Spleen (tissue), 7 donors: Measurements from ENCODE around the gene HEG1.

Experiments
- CTCF ChIP-seq, 11 experiments: fragments of 200-600 bp in 7 of 11; fragments of 450-650 bp in 4 of 11; sonication (generic) in 4 of 11; IDR thresholded peaks in 8 of 11; conservative IDR thresholded peaks in 3 of 11; 1 replicate in 7 of 11; 2 replicates in 4 of 11; pipeline versions ENCODE4 v1.4.0 to v1.8.0; 2016 to 2021; ENCODE audit warnings: antibody characterized with exemption in 11 of 11, inconsistent platforms in 4 of 11, mild to moderate bottlenecking in 1 of 11
- POLR2A ChIP-seq, 3 donors: fragments of 450-650 bp; IDR thresholded peaks; one replicate each; pipeline ENCODE4 v1.5.1; 2017; ENCODE audit warnings: antibody characterized with exemption in 3 of 3, mild to moderate bottlenecking in 1 of 3
- POLR2AphosphoS5 ChIP-seq, 3 donors: sonication (generic); formaldehyde crosslinking; IDR thresholded peaks; one replicate each; pipeline ENCODE4 v1.5.1; 2017; ENCODE audit warnings: antibody characterized with exemption in 3 of 3
- donor health status: DM: no; HTN: no; CAD: no; lungs with moderate emphysema.
- donor health status: DM: no; HTN: no; CAD: no.
- donor health status: DM: no; HTN: no; CAD: no.

GRCh38 chr3:124984754-124985153, 71.0 kb downstream of the HEG1 start:
- no peak for TF ChIP-seq CTCF (IDR thresholded peaks at IDR 0.05 in 8 of 11, conservative IDR thresholded peaks at IDR 0.05 in 3 of 11)
- no peak for TF ChIP-seq POLR2A (IDR thresholded peaks at IDR 0.05)
- TF ChIP-seq POLR2AphosphoS5 (IDR thresholded peaks at IDR 0.05): no peak
